HG02943 (cell line): ENCODE data around the gene DAAM2.
A peak's percentile ranks its signal among the peaks of the same experiment; 100 is the strongest.

Experiments used
- ATAC-seq: cut with Tn5 transposase; IDR thresholded peaks from one replicate; pipeline ENCODE4 v1.9.1; 2021; ENCODE audit warnings: mild to moderate bottlenecking, low read depth, moderate library complexity; ENCODE audit not compliant: unreplicated experiment

The DAAM2 gene

GRCh38 chr6:39786649-39787048 is 5.5 kb upstream of the DAAM2 start:
- no peak for ATAC-seq

DNA sequence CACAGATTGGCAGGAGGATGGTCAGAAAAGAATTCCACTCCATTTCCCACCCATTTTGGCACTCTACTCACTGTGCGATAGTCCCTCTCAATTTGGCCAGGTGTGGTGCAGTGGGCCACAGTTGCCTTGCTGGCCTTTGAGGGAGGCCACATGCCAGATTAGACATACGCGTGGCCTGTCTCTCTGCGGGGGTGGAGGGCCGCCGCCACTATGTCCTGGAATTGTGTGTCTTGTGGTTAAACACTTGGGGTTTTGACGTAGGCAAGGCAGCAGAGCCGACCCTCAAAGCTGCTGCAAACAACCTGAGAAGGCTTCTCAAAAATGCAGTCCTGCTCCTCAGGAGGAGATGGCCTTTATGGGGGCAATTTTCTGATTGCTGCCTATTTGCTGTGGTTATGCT is 4.9 kb upstream of the DAAM2 start:
- no peak for ATAC-seq

DNA sequence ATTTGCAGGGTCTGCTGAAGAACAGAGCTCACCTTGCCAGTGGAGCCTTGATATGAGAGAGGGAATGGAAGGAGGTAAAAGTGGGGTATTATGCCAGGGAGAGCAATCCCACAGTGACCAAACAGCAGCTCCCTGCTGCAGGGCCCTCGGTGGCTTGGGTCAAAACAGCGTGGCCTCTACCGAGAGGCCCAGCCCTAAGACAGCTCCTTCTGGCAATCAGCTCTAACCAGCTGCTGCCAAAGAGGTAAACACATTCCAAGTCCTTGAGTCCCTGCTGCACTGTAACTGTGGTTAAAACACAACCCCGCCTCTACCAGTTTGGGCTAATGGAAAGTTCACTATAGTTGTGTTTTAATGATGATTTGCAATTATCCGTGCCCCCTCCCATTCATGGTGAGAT is 1.4 kb upstream of the DAAM2 start:
- ATAC-seq: no peak

DNA sequence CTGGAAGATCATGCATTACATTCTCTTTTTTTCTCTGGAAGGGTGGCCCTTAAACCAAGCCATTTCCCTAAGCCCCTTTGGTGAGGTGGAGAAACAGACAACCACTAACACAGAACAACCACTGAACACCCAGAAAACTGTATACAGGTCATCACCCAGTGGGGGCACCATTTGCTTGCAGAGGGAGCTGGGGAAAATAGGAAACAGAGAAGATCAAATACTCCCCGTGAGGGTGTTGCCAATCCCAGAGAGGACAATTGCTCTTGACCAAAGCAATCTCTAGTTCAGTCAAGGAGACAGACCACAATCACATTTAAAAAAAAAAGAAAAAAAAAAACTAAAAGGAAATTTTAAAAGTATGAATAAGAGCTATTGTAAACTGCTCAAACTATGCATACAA is 865 bp upstream of the DAAM2 start:
- no peak for ATAC-seq

- ATAC-seq: no peak
Measured at GRCh38 chr6:39792540-39793450, 619 bp downstream of the DAAM2 start.

DNA sequence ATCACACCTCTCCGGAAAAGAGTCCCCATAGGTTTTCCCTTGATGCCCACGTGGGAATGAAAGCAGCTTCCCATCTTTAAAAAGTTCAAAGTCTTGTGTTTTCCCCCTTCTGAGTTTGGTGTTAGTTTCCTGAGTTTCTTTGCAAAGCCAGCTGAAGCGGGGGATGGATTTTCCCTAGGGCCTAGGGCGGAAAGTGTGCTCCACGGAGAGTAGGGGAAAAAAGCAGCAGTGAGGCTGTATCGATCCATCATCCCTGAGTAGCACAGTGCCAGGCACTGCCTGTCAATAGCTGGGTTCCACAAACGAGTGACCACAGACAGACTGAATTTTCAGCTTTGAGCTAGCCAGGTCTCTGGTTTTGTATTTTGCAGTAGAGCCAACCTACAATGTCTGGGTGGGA is 1.3 kb downstream of the DAAM2 start:
- no peak for ATAC-seq

DNA sequence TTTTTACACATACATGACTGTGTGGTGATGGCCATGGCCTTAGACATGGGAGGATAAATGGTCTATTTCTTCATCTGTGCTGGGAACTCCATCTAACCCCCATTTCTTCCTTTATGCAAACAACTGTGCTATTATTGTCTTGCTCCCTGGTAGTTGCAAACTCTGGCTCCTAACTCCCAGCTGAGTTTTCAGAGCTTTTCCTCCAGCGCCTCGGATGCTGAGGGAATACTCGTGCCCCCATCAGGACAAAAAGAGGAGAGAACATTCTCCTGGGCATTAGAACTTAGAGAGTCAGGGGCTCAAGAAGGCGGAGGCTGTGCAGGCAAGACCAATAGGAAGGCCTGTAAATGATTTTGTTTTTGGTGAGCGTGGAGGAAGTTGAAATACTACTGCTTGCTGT is 2.1 kb downstream of the DAAM2 start:
- ATAC-seq: no peak

GRCh38 chr6:39797751-39798150 is 5.6 kb downstream of the DAAM2 start:
- no peak for ATAC-seq

DNA sequence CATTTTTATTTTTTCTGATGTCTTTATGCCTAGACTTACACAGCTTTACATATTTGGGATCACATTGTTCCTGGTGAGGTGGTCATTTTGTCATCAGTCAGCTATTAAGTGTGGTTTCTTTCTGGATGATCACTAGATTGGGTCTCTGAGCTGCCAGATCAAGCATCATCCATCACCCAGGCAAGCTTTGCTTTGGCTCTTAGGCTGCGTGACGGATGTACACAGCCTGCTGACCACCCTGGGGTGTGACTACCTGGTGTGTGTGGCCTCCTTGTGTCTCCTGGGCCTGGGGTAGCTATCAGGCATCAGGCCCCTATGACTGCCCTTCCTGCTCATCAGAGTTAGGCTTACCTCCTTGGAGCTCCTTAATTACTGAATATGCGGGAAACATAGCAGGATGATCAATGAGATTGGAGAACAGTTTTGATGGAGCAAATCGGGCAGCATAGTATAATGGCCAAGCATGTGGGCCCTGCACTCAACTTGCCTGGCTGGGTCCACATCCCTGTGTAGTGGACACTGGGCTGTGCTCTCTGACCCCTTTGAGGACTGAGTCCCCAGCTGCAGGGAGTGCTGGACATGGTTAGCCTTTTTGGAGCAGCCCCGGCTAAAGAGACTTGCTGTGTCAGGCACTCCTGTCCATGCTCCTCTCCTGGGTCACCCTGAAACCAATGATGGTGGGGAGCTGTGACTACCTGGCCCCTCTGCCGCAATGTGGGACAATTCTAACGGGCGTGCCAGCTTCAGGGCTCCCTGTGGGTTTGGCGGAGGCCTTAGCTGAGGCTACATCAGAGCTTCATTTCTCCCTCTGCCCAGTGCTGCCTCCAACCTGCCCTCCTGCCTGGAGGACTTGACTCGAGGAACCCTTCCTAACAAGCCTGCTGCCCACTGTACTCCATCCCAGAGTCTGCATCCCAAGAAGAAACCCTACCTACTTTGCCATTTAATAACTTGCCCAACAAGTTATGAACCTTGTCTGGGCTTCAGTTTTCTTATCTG is 8.2 kb downstream of the DAAM2 start:
- no peak for ATAC-seq

DNA sequence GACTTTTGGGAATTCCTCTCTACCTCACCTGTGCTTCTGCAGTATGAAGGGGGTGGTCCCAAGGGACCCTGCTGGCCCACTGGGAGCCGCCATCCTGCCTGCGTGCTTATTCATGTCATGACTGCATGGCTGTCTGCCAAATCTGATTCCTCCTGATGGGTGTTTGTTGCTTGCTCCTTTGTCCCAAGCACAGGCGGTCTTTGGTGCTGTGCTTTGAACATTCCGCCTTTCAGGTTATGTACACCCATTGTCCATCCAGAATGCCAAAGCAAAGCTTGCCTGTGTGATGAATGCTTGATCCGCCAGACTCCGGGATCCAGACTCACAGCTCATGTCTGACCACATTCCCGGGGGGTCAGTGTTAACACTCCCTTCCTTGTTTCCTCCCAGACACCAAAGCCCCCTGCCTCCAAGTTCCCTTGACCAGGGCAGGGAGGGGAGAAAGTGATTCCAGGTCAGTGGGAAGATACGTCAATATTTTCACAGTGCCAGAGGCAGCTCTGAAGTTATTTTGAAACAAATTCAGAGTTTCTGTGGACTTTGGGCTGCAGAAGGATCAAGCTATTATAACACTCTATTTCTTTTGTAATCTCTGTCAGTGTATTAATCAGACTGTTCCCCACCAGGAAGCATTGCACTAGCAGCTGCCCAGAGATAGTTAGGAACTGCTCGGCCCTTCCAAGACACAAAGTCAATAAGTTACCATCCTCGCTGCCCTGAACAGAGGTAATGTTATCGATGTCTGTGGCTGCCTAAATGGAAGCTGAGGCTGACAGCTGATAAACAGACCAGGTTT is 9.5 kb downstream of the DAAM2 start:
- no peak for ATAC-seq

- no peak for ATAC-seq
Measured at GRCh38 chr6:39803872-39804271, 11.7 kb downstream of the DAAM2 start.

DNA sequence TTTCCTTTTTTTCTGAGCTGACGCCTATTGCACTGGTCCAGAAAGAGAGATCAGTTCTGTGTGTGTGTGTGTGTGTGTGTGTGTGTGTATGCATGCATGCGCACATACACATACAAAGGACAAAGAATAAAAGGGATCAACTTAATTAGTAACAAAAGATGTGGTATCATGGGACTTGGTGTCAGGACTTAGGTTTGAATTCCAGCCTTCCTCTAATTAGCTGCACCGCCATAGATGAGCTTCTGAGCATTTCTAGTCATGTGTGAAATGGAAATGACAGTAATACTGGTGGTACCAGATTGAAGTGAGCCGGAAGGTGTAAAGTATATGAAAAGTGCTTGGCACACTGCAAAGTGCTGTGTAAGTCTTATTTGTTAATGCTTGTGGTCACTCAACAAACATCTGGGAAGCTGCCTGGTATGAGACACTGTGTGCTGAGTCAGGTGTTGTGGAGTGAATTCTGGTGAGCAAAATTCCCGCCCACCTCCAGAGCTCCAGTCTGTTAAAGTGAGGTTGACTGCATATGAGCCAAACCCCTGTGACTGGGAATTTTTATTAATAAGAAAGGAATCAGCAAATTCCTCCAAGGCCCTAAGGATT is 12.4 kb downstream of the DAAM2 start:
- no peak for ATAC-seq

DNA sequence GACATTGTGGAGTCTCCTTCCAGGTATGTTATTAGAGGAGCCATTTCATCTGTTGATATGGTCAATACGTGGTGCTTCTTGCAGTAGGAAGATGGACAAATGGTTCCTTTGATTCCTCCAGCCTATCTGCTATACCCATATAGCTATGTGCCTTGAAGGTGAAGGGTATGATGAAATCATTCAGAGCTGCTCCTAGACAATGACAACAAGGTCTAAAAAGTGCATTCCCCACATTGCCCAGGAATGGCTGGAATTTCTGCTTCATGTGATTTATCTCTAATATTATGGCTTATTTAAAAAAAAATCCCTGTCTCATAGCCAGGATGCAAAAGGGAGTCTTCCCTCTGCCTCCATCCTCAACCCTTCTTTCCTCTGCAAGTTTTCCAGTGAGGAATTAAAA is 14.1 kb downstream of the DAAM2 start:
- no peak for ATAC-seq

DNA sequence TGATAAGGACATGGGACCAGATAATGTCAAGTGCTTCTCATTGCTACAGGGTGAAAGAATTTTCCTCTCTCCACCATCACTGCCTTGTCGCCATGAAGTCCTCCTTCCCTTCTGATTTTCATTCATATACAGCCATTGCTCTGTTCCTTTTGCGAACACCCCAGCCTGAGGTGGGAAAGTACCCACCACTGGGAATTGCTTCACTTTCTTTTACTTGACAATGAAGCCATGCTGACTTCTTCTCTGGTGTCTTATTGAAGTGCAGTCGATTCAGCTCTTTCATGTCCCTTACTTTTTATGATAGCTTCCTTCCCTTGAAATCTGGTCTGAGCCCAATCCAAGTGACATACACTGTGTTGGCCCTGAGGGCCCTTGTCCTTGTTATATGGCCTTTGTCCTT is 16.2 kb downstream of the DAAM2 start:
- no peak for ATAC-seq

- ATAC-seq: no peak
Measured at GRCh38 chr6:39808964-39809363, 16.8 kb downstream of the DAAM2 start.

- ATAC-seq: no peak
Measured at GRCh38 chr6:39811835-39812345, 19.7 kb downstream of the DAAM2 start.

DNA sequence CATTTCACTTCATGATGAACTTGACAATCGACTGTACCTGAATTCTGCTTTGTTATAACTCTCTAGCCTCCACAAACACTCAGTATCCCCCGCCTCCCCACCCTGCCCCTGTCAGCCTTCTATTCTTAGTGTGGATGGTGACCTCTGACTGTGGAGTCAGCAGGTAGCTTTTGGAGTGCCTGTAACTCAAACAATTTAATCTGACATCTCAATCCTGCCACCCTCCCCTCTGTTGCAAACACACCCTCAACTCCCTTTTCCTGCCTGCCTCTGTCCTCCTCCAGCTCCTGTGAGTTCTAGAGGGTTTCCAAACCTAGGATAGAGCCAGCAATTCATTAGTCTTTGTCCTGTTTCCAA is 20.3 kb downstream of the DAAM2 start:
- ATAC-seq: no peak

- ATAC-seq: peak; percentile 82
Measured at GRCh38 chr6:39812853-39813533, 20.8 kb downstream of the DAAM2 start.

DNA sequence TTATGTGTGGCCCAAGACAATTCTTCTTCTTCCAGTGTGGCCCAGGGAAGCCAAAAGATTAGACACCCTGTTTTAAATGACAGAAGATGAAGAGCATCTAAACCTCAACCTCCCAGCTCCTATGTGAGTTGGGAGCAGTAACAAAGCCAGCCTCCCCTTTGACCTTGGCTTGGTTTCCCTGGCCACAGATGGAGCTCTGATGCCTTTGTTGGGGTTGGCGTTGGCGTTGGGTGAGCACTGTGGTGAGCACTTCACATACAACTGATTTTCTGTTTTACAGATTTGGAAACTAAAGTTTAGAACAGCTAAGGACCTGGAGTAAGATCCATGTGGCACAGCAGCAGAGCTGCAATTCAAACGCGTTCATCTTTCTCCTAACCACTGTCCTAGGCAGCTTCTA is 22.1 kb downstream of the DAAM2 start:
- ATAC-seq: no peak
